Cardiac septum (tissue), 1 donor: ENCODE data around the gene LSS. TPM values are rescaled to one million over a fixed set of nuclear protein-coding genes. Genes with fewer than 3 reads are reported as not detected.

Experiments
- DNase-seq: peaks from one replicate; pipeline ENCODE4 v3.0.0-alpha.2; 2020; ENCODE audit warnings: low spot score
- intact Hi-C: fragments of 100-400 bp; cut with DNase I; formaldehyde crosslinking; loops from one replicate; pipeline ENCODE4 v1.14.0; 2022
- total RNA-seq: library from RNA; stranded (reverse); fragmentation: NEBNext Ultra II Directional; extraction: Animal tissue kit (Norgen Biotek cat#: 25700); gene quantifications from one replicate; pipeline ENCODE4 v1.2.1, GENCODE V29; 2021
- donor health status: DM: no; HTN: no; CAD: no.

The LSS gene
- total RNA-seq, 1 donor from 2014 or later: 34.9 TPM

DNA sequence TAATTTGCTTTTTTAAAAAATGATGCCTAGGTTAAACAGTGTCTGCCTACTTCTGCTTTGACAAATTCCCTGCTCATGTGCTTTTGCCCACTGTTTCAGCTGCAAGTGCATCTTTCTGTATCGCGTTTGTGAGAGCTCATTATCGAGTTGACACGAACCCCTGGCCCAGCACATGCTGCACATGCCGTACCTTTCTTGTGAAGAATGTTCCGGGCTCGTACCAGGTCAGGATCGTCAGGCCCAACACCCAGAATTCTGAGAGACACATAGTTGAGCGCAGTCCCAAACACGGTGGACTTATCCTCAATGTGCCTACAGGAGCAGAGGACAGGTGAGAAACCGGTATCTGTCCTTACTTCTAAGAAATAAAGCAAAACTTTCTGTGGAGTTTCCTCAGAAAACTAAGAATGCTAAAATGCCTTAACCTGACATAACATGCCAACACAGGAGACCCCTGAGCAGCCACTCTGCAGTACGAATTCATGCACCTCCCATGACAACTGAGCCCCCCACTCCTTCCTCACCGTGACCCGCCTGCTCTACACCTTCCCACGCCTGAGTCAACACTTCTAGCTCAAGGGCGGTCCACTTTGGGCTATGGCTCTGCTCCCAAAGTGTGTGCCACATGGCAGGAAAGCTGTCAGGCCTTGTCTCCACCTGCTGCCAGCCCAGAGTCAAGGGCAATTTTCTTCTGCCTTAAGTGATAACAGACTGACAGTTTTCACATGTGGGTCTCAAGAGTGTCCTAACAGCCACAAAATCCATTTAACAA lies 6.7 kb downstream of the LSS start:
- intact Hi-C loops: loop anchor here (10.0 kb wide), 1 partner anchor 77 kb away; no protein-coding TSS in a partner anchor

DNA sequence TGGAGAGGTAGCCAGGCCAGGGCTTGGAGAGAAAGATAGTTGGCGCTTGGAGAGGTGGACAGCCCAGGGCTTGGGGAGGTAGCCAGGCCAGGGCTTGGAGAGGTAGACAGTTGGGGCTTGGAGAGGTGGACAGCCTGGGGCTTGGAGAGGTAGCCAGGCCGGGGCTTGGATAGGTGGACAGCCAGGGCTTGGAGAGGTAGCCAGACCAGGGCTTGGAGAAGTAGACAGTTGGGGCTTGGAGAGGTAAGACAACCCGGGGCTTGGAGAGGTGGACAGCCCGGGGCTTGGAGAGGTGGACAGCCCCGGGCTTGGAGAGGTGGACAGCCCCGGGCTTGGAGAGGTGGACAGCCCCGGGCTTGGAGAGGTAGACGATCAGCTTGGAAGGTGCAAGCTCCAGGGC lies 7.7 kb downstream of the LSS start:
- intact Hi-C loops: loop anchor here (10.0 kb wide), 1 partner anchor 76 kb away; no protein-coding TSS in a partner anchor
- DNase-seq: no peak

More for the DNA sequence above, 6.7 kb downstream of the LSS start:
- DNase-seq: no peak

GRCh38 chr21:46220275-46220810 lies 8.2 kb downstream of the LSS start:
- DNase-seq: no peak
- intact Hi-C loops: loop anchor here (10.0 kb wide), 1 partner anchor 76 kb away; no protein-coding TSS in a partner anchor

GRCh38 chr21:46219591-46220239 lies 8.9 kb downstream of the LSS start:
- no peak for DNase-seq
- intact Hi-C loops: loop anchor here (10.0 kb wide), 1 partner anchor 75 kb away; no protein-coding TSS in a partner anchor

GRCh38 chr21:46218906-46219590 lies 9.5 kb downstream of the LSS start:
- no peak for DNase-seq

DNA sequence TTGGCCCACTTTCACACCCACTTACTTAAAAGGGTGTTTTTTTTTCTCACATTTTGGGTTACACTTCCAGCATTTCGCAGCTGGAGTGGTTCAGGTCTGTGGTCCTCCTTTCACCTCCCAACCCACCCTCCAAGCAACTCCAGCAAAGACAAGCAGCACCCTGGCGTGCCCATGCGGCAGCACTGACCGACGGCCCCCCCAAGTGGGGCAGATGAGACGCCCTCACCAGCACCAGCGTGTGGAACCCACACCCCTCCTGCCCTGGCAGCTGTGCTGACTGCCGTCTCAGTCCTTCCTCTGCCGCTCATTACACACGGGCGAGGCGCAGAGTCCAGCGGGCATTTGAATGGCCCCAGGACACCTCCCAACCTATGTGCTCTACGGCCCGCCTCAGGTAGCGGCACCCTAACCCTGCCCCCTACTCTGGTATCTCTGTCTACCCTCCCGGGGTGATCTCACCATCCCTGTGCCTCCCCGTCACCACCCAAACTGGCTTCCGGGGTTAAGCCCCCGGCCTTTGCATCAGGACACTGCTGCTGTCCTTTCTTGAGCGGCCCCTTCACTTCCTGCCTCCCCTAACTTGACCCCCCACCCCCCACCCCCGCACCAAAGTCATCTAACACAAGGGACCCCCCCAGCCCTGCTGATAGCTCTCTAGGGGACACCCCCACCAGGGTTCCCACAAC lies 10.9 kb downstream of the LSS start:
- DNase-seq: no peak
- intact Hi-C loops: no loop called here

More at GRCh38 chr21:46218906-46219590, 9.5 kb downstream of the LSS start:
- intact Hi-C loops: no loop called here

- intact Hi-C loops: no loop called here
- peak; percentile 68 for DNase-seq
These were observed 12.3 kb downstream of the LSS start for GRCh38 chr21:46216132-46216747.

- DNase-seq: peak; percentile 60
- intact Hi-C loops: no loop called here
These were observed 13.0 kb downstream of the LSS start for GRCh38 chr21:46215436-46216131.

DNA sequence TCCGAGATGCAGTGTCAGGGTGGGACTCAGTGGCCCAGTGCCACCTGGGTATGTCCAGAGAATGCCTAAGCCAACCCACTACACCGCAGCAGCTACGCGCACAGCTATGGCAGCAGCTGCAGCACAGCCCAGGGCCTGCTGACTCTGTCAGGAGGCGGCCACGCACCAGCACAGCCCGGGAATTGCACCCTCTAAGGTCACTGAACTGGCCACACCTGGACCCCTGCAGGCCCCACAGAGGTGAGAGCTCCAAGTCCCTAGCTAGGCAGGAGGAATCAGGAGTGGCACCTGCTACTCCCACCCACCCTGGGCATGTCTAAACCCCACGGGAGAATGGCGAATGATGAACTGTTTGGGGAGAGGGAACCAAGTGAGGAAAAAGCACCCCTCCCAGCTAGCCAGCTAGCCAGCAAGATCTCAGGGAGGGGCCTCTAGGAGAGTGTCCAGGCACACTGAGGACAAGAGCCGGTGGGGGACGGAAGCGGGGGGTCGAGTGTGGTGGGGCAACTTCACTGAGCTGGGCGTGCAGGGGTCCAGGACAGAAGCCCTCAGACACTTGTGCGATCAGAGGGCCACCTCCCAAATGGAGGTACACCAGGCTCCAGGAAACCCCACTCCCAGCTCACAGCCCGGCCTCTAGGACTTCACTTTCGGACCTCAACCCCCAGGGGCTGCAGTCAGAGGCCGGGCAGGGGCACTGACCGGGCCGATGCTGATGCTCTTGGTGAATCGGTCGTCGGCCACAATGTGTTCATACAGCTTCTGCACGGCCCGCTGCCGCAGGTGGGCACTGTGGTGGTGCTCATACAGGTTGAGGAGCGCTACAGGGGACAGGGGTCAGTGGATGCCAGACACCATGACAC lies 13.9 kb downstream of the LSS start:
- intact Hi-C loops: no loop called here
- DNase-seq: peak; percentile 39

GRCh38 chr21:46213620-46214286 lies 14.8 kb downstream of the LSS start:
- intact Hi-C loops: no loop called here
- peak; percentile 74 for DNase-seq

DNA sequence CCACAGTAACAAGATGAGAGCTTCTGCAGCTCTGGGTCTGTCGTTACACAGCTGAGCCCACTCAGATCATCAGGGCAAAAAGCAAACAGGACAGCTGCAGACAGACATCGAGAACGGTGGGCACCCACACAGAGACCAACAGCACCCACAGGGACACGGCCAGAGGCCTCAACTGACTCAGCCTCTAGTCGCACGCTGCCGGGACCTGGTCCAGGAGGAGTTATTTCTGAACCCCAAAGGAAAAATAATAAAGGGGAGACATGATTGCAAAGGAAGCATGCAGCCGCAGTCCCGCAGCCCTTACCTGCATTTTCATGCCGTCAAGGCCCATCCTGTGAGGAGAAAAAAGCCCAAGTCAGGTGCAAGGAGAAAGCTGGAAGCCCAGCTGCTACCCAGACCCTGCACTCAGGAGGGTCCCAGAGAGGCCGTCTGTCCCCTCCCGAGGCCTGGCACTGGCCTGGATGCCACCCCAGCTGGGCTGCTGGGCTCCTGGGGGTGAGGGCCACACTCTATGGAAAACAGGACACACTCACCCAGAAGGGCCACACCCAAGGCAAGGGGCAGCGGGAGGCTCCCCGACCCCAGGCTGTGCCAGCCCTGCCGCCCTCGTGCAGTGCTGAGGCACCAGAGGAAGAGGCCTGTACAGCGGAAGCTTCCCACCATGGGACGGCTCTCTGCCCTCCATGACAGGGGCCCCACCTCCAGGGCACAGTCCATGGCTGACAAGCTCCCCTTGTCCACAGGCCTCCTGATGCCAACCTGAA lies 15.7 kb downstream of the LSS start:
- DNase-seq: peak; percentile 63
- intact Hi-C loops: no loop called here

DNA sequence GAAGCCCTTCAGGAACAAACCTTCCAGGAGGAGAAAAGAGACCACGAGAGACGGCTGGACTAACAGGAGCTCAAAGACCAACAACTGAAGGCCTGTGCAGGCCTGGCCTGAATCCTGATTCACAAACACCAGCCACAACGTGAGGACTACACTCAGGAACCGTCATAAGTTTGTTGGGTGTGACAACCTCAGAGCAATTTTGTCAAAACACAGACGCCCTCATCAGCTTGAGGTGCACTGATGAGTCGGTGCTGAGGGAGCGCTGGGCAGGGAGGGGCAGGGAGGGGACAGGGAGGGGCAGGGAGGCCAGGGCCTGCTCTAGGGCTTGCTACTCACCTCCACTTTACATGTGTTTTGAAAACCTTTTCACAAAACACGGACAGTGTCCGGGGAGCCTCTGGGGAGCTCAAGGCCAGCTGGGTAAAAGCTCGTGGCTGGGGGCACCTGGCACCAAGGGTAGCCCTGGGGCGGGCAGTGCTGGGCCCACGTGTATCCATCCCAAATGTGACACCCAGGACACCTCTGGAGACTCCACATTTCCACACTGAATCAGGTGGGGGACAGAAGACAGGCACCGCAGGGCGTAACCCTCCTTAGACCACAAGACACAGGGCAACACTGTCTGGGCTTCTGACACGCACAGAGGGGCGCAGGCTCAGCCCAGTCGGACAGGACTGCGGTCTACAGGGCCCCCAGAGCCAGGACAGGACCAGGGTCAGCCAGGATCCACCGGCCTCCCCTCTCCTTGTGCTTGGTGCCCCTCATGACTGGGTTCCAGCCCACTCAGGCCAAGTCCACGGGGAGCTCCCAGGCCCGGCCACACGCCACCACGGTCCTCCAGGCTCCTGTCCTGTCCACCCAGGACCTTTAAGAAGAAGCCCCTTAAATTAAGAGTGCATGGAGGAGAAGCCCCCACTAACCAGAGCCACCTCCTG lies 16.5 kb downstream of the LSS start:
- peak; percentile 69 for DNase-seq
- intact Hi-C loops: no loop called here

DNA sequence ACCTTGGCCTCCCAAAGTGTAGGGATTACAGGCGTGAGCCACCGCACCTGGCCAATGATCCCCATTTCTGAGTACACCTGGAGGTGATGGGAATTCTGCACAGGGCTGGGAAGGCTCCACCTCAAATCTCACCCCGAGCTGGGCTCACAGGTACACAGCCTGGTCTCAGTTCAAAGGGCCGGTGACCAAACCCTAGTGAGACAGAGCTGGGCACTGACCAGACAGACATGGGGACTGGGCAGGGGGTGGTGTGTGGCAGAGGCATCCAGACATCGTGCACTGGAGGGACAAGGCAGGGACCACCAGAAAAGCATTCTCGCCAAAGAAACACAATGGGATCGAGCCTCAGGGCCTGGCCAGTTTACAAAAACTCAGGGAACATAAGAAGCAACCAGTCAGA lies 17.2 kb downstream of the LSS start:
- DNase-seq: peak; percentile 50
- intact Hi-C loops: no loop called here

GRCh38 chr21:46210378-46211136 lies 18.0 kb downstream of the LSS start:
- intact Hi-C loops: no loop called here

More at GRCh38 chr21:46210378-46211136, 18.0 kb downstream of the LSS start:
- peak; percentile 67 for DNase-seq
